Measurements from ENCODE around the gene CLASP2.

CLASP2 gene

GRCh38 chr3:33629219-33629618 lies 88.8 kb downstream of the CLASP2 start:
- DNase-seq, result no peak

DNA sequence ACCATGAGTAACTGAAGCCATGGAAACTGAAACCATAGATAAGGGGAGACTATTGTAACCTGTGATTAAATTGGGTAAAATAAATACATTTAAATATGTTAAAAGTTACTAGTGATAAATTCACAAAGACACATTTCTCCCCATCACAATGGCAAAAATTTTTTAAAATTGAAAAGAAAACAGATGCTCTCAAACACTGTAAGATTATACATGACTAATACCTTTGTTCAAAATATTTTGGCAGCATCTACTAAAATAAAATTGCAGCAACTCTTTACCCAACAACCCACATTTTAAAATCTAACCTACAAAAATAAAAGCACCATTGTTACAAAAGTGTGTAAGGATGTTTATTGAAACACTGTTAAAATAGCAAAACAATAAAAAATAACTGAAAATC lies 93.3 kb downstream of the CLASP2 start:
- no peak for DNase-seq

GRCh38 chr3:33613041-33613440 lies 105.0 kb downstream of the CLASP2 start:
- no peak for DNase-seq

DNA sequence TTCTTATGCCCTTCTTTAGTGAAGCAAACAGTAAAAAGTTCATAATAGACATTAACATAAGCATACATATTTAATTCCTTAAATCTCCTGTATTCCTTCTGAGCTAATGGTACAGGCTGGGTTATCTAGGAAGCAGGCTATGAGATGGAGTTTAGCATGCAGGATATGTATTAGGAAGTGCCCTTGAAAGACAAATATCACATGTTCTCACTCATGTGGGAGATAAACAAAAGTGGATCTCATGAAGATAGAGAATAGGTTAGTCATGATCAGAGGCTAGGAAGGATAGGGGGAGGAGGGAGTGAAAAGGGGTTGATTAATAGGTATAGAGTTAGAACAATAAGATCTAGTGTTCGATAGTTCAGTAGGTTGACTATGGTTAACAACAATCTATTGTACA lies 105.4 kb downstream of the CLASP2 start:
- DNase-seq, result no peak

- no peak for DNase-seq
These were observed 115.2 kb downstream of the CLASP2 start for GRCh38 chr3:33602829-33603228.

- no peak for DNase-seq
These were observed 120.8 kb downstream of the CLASP2 start for GRCh38 chr3:33597257-33597689.

GRCh38 chr3:33592999-33593398 lies 125.1 kb downstream of the CLASP2 start:
- no peak for DNase-seq

- DNase-seq, result no peak
These were observed 127.5 kb downstream of the CLASP2 start for GRCh38 chr3:33590541-33590940.

DNA sequence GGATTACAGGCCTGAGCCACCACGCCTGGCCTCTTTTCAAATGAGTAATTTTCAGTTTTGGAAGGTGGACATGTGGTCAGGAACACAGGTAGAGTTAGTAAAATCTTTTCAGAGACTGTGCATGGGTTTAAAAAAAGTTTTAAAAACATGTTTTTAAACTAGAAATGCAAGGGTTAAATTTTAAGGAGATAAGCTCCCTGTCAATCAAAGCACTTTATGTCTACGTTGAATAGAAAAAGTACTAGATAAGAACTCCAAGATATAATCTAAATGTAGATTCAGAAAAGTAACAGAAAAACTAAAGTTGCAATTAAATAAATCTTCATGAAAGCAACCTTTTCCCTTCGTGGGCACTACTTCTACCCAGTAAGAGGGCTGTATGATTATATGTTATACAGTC lies 131.7 kb downstream of the CLASP2 start:
- no peak for DNase-seq

GRCh38 chr3:33582234-33582633 lies 135.8 kb downstream of the CLASP2 start:
- DNase-seq, result no peak

DNA sequence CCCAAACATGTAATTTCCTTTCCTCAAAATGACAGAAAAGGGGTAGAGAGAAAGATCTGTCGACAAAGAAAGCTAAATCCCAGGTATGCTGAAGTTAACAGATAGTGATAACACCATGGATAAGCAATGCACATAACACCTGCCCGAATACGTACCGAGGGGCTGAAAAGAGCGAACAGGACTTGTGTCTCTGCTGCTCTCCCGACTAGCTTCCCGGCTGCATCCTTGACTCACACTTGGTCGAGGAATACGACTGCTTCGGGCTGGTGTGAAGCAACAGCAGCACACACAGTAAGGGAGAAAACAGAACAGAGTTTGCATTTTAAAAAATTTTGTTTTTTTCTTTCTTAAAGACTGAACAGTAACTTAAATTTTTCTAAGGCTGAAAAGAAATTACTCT lies 136.4 kb downstream of the CLASP2 start:
- DNase-seq, result no peak

DNA sequence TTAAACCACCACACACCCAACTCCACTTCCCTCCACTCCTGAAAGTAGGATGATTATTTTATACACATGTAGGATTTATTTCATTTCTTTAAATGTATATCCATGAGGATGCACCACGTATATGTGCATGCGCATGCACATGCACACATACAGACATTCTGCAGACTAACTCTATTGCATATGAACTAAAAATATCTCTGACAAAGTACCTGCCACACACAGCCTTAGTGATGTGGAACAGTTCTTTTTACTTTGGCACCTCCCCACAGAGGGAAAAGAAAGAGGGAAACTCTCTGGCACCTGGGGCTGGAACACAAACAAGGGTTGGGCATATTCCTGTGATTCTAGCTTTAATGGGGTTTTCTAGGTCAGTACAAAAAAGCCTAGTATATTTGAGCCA lies 138.2 kb downstream of the CLASP2 start:
- no peak for DNase-seq

DNA sequence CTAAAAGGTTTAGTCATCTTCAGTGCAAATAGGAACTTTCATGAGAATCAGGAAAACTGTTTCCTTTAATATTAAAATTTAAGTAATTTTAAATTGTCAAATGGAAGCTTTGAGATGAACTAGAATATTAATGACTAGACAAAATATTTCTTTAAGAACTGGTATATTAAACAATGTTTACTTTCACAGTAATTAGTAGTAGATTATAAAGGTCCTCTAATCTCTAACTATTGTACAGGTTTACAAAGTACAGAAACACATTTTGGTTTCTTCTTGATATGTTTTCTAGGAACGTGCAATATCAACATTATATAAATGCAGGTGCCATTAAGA lies 138.9 kb downstream of the CLASP2 start:
- no peak for DNase-seq

DNA sequence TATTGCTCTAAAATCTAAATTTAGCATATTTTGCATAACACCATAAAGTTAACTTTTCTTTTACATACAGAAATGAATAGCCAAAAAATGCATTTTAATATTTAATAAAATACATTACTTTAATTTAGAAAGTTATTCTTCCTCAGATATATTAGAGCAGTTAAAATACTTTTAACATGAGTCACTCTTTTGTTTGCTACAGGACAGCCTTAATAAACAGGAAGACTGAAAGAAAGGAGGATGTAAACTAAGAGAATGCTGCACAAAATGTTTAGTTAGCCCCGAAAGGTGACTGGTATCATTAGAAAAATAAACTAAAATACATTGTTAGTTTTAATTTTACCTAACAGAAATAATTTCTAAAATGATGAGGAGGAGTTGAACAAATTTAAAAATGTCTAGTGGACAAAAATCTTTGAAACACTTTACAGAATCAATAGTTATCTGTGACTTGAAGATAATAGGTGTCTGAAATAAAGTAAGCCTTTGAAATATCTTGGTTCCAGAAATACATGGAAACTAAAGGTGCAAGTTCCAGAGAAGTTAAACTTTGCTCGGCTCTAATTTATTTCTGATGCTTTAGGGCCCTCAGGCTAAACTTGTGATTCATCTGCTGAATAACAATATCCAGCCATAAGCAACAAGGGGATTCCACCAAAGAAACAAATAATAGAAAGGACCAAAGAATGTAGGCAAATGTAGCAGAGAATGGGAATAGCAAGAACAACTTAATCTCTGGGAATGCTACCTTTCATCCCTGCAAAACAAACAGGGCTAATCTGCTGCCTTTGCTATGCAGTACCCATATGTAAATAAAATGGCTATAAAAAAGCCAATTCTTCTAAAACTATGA lies 139.5 kb downstream of the CLASP2 start:
- DNase-seq, result no peak

DNA sequence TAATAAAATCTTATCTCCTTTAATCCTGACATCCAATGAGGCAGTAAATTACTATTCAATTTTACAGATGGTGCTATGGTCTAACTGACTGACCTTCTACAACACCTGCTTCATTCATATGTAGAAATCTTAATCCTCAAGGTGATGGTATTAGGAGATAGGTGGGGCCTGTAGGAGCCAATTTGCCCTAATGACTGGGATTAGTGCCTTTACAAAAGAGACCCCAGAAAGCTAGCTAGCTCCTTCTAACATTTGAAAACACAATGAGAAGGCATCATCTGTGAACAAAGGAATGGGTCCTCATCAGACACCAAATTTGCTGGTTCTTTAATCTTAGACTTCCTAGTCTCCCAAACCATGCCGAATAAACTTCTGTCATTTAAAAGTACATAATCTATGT lies 140.5 kb downstream of the CLASP2 start:
- DNase-seq, result no peak

GRCh38 chr3:33577173-33577572 lies 140.9 kb downstream of the CLASP2 start:
- no peak for DNase-seq

DNA sequence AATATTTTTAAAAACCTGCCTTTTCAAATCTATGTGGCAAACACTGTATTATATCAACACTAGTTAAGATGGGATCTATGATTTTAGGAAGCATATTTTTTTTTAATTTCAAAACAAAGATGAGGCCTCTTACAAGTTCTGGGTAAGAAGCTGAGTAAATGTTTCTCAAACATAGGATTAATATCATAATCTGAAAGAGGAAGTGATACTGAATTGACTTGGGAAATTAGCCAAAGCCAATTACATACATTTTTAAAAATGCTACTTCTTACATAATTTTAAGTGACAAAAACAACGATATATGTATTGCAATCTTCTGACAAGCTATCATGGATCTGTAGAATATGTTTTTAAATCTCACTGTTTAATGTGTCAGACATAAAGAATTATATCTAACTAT lies 142.7 kb downstream of the CLASP2 start:
- DNase-seq, result no peak

GRCh38 chr3:33557829-33558228 lies 160.2 kb downstream of the CLASP2 start:
- DNase-seq, result no peak

- DNase-seq, result no peak
These were observed 160.8 kb downstream of the CLASP2 start for GRCh38 chr3:33557279-33557678.

DNA sequence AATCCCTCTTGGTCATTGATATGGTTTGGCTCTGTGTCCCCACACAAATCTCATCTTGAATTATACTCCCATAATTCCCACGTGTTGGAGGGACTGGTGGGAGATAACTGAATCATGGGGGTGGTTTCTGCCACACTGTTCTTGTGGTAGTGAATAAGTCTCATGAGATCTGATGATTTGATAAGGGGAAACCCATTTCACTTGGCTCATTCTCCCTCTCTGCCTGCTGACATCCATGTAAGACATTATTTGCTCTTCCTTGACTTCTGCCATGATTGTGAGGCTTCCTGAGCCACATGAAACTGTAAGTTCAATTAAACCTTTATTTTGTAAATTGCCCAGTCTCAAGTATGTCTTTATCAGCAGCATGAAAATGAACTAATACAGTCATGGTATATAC lies 171.0 kb downstream of the CLASP2 start:
- no peak for DNase-seq

DNA sequence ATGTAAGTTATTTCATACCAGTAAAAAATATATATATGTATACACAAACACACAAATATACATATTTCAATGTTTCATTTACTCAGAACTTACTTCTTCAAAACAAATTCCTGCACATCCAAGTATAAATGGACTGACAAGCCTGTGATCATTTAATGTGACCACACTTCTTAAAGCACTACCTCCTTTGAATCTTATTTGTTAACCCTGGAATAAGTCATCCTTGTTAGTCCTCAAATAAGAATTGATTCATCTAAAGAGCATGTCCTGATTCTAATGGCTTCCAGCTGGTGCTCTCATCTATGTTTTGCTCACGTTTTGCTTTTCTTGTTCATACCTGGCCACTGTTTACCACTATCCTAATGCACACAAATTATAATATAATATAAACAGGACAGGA lies 173.9 kb downstream of the CLASP2 start:
- no peak for DNase-seq

- no peak for DNase-seq
These were observed 174.5 kb downstream of the CLASP2 start for GRCh38 chr3:33543601-33544000.

DNA sequence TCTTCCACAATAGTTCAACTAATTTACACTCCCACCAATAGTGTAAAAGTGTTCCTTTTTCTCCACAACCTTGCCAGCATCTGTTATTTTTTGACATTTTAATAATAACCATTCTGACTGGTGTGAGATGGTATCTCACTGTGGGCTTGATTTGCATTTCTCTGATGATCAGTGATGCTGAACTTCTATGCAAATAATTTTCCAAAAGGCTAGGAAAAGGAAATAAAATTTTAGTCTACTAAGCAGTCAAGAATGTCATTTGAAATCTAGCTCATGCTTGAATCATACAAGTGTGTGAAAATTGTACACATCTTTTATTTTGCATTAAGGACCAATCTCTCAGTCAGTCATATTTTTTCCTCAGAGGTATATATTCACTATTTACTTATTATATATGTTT lies 176.1 kb downstream of the CLASP2 start:
- no peak for DNase-seq

DNA sequence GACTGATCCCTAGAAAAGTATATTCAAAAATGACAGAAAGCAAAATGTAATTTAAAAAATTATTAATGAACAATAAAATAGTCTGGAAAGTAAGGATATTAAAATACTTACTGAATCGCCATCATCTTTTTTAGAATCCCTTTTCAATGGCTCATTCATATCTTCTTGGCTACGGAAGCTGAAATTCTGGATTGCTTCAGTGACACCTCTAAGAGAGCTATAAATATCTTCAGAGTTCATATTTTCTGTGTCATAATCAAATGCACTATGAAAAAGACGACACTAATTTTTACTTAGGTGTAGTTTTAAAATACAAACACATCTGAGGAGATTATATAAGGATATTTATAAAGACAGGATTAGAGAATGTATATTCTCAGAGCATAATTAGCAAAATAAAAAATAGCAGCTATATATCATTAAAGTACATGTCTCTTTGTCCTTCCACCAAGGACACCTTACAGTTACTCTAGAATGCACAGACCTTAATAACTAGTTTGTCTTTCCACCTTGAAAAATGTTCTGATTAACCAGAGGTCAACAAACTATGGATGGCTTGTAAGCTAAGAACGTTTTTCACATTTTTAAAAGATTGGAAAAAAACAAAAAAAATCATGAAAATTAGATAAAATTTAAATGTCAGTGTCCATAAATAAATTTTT lies 179.2 kb downstream of the CLASP2 start:
- DNase-seq, result no peak

DNA sequence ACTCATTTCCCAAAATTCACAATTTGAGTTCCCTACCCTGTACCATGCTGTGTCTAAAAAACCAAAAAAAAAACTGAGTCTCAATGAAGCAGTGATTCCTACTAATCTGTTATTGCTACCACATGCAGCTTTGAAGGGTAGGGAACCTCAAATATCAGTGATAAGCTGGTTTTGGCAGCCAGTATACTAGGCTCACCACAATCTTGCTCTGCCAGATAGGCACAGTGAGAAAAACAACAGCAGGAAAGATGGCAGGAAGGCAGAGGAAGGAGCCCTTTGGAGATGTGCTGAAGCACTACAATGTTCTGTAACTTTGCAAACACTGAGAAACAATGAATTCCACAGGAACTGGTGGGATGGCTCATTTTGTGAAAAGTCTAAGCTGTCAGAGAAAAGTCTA lies 180.9 kb downstream of the CLASP2 start:
- no peak for DNase-seq
